ENCODE measurements around the gene ARID2. TPM values are rescaled to one million over a fixed set of nuclear protein-coding genes. Genes with fewer than 3 reads are reported as not detected.

ARID2 gene
- polyA plus RNA-seq, 2 of the 4 experiments (the other 2 are of a cell fraction) = 8.7 to 37.7 TPM

DNA sequence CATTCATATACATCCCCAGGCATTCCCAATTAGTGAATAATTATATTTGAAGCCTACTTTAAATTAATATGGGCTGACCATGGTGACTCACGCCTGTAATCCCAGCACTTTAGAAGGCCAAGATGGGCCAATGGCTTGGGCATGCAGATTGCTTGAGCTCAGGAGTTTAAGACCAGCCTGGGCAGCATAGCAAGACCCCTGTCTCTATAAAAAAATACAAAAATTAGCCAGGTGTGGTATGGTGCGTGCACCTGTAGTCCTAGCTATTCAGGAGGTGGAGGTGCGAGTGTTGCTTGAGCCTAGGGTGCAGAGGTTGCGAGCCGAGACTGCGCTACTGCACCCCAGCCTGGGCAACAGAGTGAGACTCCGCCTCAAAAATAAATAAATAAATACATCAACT lies 7.6 kb upstream of the ARID2 start:
- FAIRE-seq = no peak
- H3K4me1 ChIP-seq = peaks cover 16% of the 10 kb centered on the region; the same call in 2 of the 3 replicates
- ATAC-seq = no peak
- H3K4me3 ChIP-seq = no peak overlapping the region
- WGBS (ENCODE audit: missing lambda C conversion rate) = 97% methylated on average over 7 of the region's 7 CpGs
- H3K4me2 ChIP-seq = no peak overlapping the region
- ChIA-PET POLR2A (no interaction called here), CTCF (interaction anchor here (2.2 to 8.1 kb wide), 2 partner anchors 11 to 178 kb away, joined by 7 to 36 read pairs; no protein-coding TSS in a partner anchor)
- TF ChIP-seq KDM1A (IDR thresholded peaks at IDR 0.05; ENCODE audit: low read depth) = no peak
- no peak for TF ChIP-seq ZNF302 (CRISPR knock-in tag; IDR thresholded peaks at IDR 0.05)
- TF ChIP-seq, protein P1, sequence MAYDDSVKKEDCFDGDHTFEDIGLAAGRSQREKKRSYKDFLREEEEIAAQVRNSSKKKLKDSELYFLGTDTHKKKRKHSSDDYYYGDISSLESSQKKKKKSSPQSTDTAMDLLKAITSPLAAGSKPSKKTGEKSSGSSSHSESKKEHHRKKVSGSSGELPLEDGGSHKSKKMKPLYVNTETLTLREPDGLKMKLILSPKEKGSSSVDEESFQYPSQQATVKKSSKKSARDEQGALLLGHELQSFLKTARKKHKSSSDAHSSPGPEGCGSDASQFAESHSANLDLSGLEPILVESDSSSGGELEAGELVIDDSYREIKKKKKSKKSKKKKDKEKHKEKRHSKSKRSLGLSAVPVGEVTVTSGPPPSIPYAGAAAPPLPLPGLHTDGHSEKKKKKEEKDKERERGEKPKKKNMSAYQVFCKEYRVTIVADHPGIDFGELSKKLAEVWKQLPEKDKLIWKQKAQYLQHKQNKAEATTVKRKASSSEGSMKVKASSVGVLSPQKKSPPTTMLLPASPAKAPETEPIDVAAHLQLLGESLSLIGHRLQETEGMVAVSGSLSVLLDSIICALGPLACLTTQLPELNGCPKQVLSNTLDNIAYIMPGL (CRISPR knock-in tag; IDR thresholded peaks at IDR 0.05; ENCODE audit: borderline replicate concordance) = no peak
- TF ChIP-seq, protein P2, sequence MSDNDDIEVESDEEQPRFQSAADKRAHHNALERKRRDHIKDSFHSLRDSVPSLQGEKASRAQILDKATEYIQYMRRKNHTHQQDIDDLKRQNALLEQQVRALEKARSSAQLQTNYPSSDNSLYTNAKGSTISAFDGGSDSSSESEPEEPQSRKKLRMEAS (IDR thresholded peaks at IDR 0.05) = no peak
- TF ChIP-seq TFCP2L1 (CRISPR knock-in tag; IDR thresholded peaks at IDR 0.05) = no peak
- TF ChIP-seq, protein P3, sequence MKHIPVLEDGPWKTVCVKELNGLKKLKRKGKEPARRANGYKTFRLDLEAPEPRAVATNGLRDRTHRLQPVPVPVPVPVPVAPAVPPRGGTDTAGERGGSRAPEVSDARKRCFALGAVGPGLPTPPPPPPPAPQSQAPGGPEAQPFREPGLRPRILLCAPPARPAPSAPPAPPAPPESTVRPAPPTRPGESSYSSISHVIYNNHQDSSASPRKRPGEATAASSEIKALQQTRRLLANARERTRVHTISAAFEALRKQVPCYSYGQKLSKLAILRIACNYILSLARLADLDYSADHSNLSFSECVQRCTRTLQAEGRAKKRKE (CRISPR knock-in tag; IDR thresholded peaks at IDR 0.05; ENCODE audit: low read depth) = no peak
- TF ChIP-seq TP53 (CRISPR knock-in tag; IDR thresholded peaks at IDR 0.05) = no peak
- no peak for TF ChIP-seq RCOR1 (IDR thresholded peaks at IDR 0.05; ENCODE audit: low read depth, low read length)
- TF ChIP-seq, protein P4, sequence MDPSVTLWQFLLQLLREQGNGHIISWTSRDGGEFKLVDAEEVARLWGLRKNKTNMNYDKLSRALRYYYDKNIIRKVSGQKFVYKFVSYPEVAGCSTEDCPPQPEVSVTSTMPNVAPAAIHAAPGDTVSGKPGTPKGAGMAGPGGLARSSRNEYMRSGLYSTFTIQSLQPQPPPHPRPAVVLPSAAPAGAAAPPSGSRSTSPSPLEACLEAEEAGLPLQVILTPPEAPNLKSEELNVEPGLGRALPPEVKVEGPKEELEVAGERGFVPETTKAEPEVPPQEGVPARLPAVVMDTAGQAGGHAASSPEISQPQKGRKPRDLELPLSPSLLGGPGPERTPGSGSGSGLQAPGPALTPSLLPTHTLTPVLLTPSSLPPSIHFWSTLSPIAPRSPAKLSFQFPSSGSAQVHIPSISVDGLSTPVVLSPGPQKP (IDR thresholded peaks at IDR 0.05; ENCODE audit: low read depth, low read length) = no peak
- TF ChIP-seq NFE2L2 (conservative IDR thresholded peaks at IDR 0.05; ENCODE audit: low read length) = no peak
- no peak for TF ChIP-seq SREBF2 (IDR thresholded peaks at IDR 0.05)
- TF ChIP-seq PHF8 (IDR thresholded peaks at IDR 0.05; ENCODE audit: borderline replicate concordance, low read depth) = no peak
- TF ChIP-seq HEYL (CRISPR knock-in tag; IDR thresholded peaks at IDR 0.05) = no peak
- TF ChIP-seq, protein P5, sequence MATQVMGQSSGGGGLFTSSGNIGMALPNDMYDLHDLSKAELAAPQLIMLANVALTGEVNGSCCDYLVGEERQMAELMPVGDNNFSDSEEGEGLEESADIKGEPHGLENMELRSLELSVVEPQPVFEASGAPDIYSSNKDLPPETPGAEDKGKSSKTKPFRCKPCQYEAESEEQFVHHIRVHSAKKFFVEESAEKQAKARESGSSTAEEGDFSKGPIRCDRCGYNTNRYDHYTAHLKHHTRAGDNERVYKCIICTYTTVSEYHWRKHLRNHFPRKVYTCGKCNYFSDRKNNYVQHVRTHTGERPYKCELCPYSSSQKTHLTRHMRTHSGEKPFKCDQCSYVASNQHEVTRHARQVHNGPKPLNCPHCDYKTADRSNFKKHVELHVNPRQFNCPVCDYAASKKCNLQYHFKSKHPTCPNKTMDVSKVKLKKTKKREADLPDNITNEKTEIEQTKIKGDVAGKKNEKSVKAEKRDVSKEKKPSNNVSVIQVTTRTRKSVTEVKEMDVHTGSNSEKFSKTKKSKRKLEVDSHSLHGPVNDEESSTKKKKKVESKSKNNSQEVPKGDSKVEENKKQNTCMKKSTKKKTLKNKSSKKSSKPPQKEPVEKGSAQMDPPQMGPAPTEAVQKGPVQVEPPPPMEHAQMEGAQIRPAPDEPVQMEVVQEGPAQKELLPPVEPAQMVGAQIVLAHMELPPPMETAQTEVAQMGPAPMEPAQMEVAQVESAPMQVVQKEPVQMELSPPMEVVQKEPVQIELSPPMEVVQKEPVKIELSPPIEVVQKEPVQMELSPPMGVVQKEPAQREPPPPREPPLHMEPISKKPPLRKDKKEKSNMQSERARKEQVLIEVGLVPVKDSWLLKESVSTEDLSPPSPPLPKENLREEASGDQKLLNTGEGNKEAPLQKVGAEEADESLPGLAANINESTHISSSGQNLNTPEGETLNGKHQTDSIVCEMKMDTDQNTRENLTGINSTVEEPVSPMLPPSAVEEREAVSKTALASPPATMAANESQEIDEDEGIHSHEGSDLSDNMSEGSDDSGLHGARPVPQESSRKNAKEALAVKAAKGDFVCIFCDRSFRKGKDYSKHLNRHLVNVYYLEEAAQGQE (IDR thresholded peaks at IDR 0.05) = no peak
- TF ChIP-seq MYC (IDR thresholded peaks at IDR 0.05; ENCODE audit: borderline replicate concordance, low read length) = no peak
- TF ChIP-seq, protein P6, sequence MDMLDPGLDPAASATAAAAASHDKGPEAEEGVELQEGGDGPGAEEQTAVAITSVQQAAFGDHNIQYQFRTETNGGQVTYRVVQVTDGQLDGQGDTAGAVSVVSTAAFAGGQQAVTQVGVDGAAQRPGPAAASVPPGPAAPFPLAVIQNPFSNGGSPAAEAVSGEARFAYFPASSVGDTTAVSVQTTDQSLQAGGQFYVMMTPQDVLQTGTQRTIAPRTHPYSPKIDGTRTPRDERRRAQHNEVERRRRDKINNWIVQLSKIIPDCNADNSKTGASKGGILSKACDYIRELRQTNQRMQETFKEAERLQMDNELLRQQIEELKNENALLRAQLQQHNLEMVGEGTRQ (IDR thresholded peaks at IDR 0.05) = no peak
- TF ChIP-seq, protein P7, sequence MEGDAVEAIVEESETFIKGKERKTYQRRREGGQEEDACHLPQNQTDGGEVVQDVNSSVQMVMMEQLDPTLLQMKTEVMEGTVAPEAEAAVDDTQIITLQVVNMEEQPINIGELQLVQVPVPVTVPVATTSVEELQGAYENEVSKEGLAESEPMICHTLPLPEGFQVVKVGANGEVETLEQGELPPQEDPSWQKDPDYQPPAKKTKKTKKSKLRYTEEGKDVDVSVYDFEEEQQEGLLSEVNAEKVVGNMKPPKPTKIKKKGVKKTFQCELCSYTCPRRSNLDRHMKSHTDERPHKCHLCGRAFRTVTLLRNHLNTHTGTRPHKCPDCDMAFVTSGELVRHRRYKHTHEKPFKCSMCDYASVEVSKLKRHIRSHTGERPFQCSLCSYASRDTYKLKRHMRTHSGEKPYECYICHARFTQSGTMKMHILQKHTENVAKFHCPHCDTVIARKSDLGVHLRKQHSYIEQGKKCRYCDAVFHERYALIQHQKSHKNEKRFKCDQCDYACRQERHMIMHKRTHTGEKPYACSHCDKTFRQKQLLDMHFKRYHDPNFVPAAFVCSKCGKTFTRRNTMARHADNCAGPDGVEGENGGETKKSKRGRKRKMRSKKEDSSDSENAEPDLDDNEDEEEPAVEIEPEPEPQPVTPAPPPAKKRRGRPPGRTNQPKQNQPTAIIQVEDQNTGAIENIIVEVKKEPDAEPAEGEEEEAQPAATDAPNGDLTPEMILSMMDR (IDR thresholded peaks at IDR 0.05) = no peak
- TF ChIP-seq NPAS2 (CRISPR knock-in tag; IDR thresholded peaks at IDR 0.05; ENCODE audit: borderline replicate concordance) = no peak
- no peak for TF ChIP-seq HOXB13 (CRISPR knock-in tag; IDR thresholded peaks at IDR 0.05; ENCODE audit: low read depth)
- TF ChIP-seq HDAC2 (IDR thresholded peaks at IDR 0.05) = no peak
- DNase-seq (ENCODE audit: low read depth in 1 of 2, low spot score in 1 of 2) = no peak
- no peaks in the 10 kb centered on the region for H3K9me3 ChIP-seq
- H3K27ac ChIP-seq = no peak overlapping the region

All from A549 (cell line).